GM18858 (cell line): ENCODE data around the gene SLC4A1AP.
"Not testable (repeated sequence)": the region's sequence is repeated elsewhere in the genome, so short reads cannot be mapped to it uniquely, and the experiment has no call there.

Source experiments
- ATAC-seq: cut with Tn5 transposase; IDR thresholded peaks from one replicate; pipeline ENCODE4 v1.9.1; 2021; ENCODE audit not compliant: unreplicated experiment

Gene SLC4A1AP

DNA sequence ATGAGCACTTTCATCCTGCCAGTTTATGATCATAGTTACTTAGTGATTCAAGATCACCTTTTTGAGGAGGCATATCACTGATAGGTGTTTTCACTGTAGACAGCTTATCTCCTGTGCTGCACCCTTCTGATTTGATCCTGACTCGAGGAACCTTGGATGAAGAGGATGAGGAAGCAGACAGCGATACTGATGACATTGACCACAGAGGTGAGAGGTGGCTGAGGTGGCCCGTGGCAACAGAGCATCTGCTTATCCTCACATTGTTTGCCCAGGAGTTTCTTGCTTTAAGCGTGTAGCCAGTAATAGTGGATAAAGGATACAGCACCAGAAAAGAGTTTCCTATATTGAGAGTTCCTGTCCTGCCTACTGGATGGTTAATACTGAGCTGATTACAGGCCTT is 16.0 kb upstream of the SLC4A1AP start:
- no peak for ATAC-seq

DNA sequence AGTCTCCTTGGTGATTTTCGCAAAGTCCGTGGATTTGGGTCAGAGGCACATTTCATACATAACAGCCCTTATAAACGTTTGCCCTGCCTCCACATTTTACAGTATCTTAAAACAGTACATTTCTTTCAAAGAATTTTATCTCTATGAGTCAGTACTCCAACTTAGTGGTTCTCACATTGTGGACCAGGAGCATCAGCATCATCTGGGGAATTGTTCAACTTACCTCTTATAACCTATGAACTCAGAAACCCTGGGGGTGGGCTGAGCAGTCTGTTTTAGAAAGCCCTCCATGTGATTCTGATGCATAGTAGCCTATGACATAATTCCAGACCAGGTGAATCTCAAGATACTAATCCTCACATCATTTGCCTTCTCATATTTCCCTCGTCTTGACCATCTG is 12.6 kb upstream of the SLC4A1AP start:
- ATAC-seq = no peak

DNA sequence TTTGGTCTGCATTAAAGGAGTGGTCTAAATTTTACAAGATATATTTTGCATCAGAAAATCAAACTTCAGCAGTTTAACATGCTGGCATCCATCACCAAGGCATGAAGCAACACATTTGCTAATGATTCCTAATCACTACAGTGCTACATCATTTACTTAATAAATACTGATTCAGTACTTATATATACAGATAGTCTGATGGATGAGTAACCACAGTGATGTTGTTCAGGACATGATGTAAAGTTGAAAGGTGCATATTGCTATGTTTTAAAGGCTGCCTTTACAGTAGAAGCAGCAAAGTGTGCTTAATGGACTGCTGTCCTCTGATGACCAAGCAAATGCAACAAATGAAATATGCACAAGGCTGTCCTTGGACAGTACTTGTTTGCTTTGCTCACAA is 11.3 kb upstream of the SLC4A1AP start:
- ATAC-seq = no peak

DNA sequence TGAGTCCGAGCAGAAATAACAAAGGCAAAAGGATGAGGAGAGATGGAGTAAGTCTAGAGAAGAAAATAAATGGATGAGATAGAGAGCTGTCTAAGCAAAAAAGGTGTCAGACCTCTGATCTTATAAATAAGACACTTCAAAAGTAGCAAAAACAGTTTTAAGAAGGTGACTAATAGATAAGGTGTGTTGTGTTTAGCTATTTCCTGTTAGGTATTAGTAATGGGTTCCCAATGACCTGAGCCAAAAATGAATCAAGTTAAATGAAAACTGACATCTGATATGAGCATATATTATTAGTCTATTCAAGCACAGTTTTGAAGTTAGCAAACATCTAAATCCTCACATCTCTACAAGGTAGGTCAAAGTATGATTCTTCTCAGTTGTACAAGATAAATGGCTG is 10.9 kb upstream of the SLC4A1AP start:
- no peak for ATAC-seq

DNA sequence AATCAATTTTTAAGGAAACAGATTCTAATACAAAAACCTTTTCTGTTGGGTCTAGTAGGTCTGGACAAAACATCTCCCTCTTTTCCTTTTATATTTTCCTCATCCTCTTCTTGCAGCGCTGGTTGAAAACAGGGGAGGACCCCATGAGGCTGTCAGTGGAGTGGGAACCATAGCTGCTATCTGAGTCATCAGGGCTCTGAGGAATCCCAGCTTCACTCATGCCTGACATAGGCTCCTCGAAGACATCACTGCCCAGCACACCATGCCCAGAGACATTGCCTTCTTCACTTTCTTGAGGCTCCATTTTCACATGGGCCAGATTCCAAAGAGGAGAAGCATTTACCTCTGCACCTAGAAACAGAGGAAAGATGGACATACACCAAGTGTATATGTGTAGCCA is 10.3 kb upstream of the SLC4A1AP start:
- no peak for ATAC-seq

DNA sequence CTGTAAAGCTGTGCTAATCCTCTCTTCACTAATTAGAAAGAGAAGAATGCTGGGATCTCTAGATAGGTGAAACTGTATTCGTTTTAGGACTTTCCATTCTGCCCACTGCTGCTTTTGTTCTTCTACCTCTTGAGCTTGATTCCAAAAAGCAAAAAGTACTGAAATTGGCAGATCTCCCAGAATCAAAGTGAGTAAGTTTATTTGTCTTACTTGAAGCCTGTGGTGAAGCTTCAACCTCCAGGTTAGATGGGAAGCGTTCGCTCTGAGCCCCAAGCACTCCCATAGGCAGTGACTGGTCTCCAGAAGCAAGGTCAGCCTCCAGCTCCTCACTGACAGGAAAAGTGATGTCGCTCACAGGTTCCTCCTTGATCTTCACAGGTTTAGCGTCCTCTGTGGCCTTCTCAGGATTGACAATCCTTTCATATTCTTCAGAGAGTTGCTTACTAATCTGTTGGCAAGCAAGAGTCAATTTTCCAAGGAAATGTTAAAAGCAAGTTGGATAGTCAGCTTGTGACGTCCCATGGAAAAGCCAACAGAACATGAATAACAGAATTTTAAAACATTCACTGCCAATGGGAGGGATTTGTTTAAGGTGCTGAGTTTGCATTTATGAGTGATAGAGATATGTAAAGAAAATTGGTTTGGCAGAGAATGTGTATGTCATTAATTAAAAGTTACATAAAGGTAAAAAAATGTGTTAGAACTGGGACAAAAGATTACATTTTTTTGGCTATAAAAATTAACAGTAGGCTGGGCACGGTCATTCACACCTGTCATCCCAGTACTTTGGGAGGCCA is 8.3 kb upstream of the SLC4A1AP start:
- ATAC-seq = no peak

DNA sequence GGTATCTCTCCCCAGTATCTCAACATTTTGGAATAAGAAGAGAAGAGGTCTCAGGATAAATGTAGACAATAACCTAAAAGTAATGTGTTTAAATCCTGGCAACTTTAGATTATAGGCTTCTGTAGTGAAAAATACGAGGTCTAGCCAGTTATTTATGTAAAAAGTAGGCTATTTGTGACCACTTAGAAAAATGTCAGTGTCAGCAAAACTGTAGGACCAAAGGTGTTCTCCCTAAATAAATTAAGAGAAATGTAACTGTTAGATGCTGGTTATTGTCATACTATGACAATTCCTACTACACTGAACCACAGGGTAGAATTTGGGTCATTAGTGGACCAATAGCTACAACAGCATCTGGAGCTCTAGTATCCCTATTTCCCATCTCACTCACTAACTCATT is 2.3 kb upstream of the SLC4A1AP start:
- ATAC-seq = no peak

DNA sequence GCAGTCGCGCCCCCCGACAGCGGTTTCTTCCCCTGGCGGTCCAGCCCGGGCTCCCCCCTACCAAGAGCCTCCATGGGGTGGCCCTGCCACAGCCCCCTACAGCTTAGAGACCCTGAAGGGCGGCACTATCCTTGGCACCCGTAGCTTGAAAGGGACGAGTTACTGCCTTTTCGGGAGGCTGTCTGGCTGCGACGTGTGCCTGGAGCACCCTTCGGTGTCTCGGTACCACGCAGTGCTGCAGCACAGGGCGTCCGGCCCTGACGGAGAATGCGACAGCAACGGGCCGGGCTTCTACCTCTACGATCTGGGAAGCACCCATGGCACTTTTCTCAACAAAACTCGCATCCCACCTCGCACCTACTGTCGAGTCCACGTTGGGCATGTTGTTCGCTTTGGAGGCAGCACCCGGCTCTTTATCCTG is 475 bp downstream of the SLC4A1AP start:
- no peak for ATAC-seq

DNA sequence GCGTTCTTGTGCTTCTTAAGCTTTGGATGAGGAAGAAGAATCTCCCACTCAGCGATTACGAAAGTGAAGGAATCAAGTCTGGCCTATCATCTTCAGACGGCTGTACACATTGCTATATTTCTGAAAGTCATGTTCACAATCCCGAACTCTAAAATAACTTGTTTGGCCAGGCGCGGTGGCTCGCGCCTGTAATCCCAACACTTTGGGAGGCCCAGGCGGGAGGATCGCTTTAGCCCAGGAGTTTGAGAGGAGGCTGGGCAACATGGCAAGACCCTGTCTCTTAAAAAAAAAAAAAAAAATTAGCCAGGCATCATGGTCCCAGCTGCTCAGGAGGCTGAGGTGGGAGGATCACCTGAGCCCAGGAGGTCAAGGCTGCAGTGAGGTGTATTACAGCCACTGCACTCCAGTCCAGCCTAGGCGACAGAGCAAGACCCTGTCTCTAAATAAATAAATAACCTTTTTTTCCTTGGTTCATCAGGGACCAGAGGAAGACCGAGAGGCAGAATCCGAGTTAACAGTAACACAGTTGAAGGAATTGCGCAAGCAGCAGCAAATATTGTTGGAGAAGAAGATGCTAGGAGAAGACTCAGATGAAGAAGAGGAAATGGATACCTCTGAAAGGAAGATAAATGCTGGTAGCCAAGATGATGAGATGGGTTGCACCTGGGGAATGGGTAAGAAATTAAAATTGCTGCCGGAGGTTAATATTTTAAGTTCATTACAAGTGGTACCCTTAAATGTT is 1.1 kb downstream of the SLC4A1AP start:
- no peak for ATAC-seq

DNA sequence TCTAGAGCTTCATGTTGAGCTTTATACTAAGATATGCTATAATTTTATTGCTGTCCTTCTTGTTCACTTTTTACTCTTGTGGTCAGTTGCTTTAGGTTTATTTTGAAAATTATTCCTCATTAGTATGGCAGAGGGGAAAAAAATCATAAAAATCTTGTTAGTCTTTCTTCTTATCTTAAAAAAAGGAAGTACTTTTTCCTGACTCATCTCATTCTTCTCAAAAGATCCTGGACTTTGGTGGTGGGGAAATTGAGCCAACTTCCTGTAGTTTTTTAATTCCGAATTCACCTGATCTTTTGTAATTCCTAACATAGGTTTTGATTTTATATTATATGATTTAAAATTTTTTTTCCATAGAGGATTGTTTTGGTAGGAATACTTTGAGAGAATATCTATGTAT is 3.8 kb downstream of the SLC4A1AP start:
- ATAC-seq = no peak

DNA sequence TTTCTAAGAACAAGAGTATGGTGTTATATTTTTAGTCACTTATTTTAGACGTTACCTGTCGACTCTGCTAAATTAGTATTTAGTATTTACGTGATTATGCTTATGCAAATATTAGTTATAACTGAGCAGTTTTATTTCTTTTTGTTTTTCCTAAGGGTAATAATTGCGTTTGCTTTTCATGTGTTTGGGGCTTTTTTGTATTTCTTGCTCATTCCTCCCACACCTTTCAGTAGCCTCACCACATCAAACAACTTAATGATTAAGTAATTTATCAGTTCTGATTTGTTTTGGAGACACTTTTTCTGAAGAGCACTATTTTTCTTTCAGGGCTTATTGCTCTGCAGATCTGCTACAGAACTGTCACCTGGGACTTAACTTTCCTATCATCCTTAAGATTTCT is 7.5 kb downstream of the SLC4A1AP start:
- ATAC-seq = no peak

DNA sequence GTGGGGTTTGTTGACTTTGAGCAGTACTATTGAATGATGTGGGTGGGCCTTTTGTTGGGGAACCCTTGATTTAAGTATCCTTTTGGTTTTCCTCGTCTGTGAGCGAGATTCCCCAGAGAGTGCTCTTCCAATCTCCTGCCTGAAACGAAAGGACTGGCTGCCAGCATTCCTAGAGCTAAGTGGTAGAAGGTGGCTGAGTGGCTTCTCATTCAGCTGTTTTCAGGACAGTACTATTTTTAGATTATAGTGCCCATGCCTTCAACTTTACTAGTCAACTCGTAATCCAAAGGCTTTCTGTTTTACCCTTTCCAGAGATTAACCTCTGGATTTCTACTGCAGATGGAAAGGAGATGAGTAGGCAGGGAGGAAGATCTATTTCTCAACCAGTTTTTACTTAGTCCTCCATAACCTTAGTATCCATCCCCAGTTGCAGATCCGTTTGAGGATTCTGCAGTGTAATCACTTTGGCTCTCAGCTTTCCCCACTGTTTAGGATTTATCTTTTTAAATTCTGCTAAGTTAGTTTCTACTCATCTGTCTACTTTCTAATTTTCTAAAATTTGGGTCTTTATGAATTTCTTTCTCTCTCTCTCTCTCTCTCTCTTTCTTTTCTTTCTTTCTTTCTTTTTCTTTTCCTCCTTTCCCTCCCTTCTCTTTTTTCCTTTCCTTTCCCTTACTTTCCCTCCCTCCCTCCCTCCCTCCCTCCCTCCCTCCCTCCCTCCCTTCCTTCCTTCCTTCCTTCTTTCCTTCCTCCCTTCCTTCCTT is 9.2 kb downstream of the SLC4A1AP start:
- ATAC-seq = no peak

DNA sequence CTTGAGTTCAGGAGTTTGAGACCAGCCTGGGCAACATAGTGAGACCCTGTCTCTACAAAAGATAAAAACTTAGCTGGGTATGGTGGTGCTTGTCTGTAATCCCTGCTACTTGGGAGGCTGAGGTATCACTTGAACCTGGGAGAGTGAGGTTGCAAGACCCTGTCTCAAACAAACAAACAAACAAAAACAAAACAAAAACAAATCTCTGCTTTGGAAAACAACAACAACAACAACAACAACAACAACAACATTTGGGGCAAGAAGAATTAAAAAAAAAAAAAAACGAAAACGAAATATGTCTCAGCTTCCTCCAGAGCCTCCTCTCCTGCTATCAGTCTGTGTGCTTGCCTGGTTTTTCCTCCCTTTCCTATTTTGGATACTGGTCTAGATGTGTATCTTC is 16.9 kb downstream of the SLC4A1AP start:
- ATAC-seq = no peak

DNA sequence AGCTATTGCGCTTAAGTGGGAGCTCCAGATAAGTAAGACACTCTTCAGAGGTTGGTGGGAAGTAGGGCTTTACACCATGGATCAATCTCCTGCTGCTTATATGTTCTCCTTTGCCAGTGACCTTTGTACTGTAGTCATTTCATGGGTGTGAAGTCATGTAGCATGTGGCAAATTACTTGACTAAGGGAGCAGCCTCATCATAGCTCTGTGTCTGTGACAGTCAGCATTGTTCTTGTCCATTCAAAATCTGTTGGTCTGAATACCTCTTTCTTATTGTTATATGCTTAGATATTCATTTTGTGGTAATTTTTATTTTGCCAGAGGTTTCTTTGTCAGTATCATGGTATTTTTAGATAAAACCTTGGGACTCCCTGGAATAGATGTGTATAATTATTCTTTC is 18.2 kb downstream of the SLC4A1AP start:
- no peak for ATAC-seq

DNA sequence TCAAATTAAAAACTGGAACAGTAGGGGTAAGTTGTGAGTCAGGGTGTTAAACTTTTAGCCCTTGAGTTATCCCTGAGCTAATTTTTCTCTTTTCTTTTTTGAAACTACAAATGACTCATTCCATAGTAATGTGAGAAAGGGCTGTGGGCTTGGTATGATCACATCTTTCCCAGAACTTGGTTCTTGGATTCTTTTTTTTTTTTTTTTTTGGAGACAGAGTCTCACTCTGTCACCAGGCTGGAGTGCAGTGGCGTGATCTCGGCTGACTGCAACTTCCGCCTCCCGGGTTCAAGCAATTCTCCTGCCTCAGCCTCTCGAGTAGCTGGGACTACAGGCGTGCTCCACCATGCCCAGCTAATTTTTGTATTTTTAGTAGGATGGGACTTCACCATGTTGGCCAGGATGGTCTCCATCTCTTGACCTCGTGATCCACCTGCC is 18.7 kb downstream of the SLC4A1AP start:
- ATAC-seq = not testable (repeated sequence)

DNA sequence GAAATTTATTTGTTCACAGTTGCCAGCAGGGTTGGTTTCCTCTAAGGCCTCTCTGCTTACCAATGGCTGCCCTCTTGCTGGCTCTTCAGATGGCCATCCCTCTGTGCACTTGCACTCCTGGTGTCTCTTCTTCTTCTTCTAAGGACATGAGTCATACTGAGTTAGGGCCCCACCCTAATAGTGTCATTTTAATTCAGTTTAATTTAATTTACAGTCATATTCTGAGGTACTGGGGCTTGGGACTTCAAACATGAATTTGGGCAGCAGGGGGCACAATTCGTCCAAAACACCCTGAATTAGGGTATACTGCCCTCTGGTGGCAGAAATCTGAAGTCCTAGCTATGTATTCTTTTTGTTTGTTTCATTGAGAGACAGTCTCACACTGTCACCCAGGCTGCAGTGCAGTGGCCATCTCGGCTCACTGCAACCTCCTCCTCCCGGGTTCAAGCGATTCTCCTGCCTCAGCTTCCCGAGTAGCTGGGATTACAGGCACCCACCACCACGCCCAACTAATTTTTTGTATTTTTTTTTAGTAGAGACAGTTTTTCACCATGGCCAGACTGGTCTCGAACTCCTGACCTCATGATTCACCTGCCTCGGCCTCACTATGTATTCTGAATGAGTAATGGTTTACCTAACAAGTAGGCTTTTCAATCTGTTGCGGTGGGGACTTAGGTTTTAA is 19.8 kb downstream of the SLC4A1AP start:
- peak; percentile 47 for ATAC-seq

DNA sequence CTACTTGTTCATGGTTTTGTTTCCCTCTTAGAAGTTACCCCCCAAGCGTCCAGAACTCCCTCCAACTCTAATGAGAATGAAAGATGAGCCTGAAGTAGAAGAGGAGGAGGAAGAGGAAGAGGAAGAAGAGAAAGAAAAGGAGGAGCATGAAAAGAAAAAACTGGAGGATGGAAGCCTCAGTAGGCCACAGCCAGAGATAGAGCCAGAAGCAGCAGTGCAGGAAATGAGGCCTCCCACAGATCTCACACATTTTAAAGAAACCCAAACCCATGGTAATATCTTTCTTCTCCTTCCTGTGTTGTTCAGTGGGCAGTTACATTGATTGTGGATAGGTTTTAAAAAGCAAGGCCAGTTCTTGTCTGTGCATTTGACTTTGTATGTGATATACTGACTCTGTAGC is 21.3 kb downstream of the SLC4A1AP start:
- not testable (repeated sequence) for ATAC-seq

DNA sequence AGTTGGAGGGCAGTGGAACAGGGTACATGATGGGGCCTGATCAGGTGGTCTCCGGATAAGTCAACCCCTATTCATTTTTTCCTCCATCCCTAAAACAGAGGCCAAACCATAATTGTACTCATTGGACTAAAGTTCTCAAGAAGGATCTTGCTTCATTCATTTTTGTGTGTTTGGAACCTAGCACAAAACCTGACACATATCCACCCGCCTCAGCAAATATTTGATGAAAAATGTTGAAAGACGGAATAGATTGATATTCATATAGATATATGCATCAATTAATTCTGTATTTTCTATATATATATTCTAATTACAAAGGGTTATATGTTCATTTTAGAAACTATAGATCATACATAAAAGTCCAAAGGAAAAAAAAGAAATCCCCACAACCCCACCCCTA is 21.9 kb downstream of the SLC4A1AP start:
- no peak for ATAC-seq

DNA sequence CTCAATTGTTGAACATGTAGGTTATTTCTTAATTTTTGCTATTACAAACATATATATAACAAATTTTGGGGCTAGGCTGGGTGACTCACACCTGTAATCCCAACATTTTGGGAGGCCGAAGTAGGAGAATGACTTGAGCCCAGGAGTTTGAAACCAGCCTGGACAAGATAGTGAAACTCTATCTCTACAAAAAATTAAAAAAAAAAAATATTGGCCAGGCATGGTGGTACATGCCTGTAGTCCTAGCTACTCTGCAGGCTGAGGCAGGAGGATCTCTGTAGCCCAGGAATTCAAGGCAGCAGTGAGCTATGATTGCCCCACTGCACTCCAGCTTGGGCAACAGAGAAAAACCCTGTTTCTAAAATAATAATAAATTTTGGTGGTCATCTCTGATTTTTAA is 23.5 kb downstream of the SLC4A1AP start:
- no peak for ATAC-seq

DNA sequence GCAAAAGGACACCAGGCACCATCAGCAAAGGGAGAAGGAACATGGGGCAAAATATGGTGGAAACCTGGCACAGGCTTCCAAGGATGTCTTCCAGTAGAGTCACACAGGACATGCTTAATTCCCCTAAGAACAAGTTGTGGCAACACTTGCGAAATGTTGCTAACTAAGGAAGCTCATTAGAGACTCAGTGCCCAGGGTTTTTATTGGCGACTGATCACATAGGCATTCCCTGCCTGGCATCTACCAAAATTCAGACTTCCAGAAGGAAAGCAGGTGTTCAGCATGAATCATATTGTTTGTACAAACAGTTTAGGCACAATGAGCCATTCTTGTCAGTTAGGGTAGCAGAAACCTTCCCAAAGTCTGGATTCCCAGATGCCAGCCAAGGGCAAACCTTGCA is 25.7 kb downstream of the SLC4A1AP start:
- ATAC-seq = no peak

DNA sequence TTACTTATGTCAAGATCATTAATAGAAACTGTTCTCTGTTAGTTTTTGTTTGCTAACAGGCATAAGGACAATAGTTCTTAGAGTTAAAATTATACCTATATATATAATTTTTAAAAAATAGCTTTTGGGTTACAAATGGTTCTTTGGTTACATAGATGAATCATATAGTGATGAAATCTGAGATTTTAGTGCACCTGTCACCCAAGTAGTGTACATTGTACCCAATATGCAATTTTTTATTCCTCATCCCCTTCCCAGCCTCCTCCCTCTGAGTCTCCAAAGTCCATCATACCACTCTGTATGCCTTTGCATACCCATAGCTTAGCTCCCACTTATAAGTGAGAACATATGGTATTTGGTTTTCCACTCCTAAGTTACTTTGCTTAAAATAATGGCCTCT is 26.4 kb downstream of the SLC4A1AP start:
- no peak for ATAC-seq
